ENCODE results near the gene RAB17. TPM values are rescaled to one million over a fixed set of nuclear protein-coding genes. Genes with fewer than 3 reads are reported as not detected.
"Not testable (repeated sequence)": the region's sequence is repeated elsewhere in the genome, so short reads cannot be mapped to it uniquely, and the experiment has no call there.

The RAB17 gene
- total and polyA plus RNA-seq, 8 donors = 19.2 to 130 (median 30.7) TPM

DNA sequence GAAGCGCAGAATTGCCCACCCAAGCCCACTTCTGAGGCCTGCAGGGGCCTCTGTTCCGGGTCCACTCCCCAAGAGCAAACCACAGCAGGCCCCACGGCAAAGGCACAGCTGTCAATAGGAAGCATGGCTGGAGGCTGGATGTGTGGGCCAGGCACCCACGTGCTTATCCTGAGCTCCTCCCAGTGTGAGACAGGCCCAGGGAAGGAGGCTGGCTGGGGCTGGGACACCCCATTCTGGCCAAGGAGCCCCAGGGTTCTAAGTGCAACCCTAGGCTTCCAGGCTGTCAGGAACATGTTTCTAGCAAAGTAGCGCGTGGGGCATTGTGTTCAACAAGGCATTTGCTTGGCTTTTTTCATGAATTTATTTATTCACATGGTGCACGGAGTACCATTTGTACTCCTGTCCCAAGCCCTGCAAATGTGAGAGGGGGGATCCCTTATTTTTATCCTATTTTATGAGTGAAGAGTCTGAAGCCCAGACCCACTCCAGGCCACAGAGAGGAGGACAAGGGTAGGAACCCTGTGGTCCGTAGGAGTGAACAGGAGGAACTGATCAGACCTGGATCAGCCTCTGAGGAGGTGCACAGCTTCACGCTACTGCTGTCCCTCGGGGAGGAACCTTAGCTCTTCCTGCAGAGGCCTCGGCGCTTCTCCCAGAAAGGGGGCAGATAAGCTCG lies 6.1 kb upstream of the RAB17 start:
- Histone ChIP-seq H3K9me3 (no peaks in the 10 kb centered on the region), H3K4me1 (peaks cover 12 to 15% (median 15%) of the 10 kb centered on the region in 3 donors), H3K4me3 (no peak overlapping the region), H3K27ac (no peak overlapping the region), H3K36me3 (no peaks in the 10 kb centered on the region), H3K27me3 (no peaks in the 10 kb centered on the region)
- TF ChIP-seq CTCF (IDR thresholded peaks at IDR 0.05) = no peak
- WGBS, 2 donors = 93 to 96% methylated on average over 13 of the region's 13 CpGs
- intact Hi-C loops (cut with DNase I) = no loop called here
- ATAC-seq = no peak
- FAIRE-seq = no peak
- peak in 1 of 6 donors; percentile 9 for DNase-seq

DNA sequence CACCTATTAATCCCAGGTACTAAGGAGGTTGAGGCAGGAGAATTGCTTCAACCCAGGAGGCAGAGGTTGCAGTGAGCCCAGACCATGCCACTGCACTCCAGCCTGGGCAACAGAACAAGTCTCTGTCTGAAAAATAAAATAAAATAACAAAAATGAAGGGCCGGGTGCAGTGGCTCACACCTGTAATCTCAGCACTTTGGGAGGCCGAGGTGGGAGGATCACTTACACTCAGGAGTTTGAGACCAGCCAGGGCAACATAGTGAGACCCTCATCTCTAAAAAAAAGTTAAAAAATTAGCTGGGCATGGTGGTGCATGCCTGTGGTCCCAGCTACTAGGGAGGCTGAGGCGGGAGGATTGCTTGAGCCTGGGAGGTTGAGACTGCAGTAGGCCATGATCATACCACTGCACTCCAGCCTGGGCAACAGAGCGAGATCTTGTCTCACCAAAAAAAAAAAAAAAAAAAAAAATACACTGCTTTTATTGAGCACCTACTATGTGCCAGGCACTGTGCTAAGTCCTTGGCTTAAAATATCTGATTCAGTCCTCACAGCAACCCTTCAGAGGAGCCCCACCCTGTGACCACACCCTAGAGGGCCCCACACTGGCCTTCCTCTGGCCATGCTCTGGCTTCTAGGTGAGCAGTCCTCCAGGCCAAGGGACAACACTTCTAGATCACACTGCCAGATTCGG lies 5.4 kb upstream of the RAB17 start:
- Histone ChIP-seq H3K27ac (peak overlapping the region in 2 of 4 donors; percentile 51 to 62), H3K4me1 (peaks cover 13 to 15% (median 15%) of the 10 kb centered on the region in 3 donors)
- H3K4me3 ChIP-seq; H3K36me3 ChIP-seq; FAIRE-seq; intact Hi-C loops (cut with DNase I); H3K9me3 ChIP-seq; H3K27me3 ChIP-seq; ATAC-seq: not testable (repeated sequence)
- peak in 1 of 6 donors; percentile 0 for DNase-seq
- 95% methylated on average over 4 to 5 of the region's 5 CpGs for WGBS, 2 donors

GRCh38 chr2:237594514-237594871 lies 4.0 kb upstream of the RAB17 start:
- H3K4me1 ChIP-seq = peaks cover 13 to 15% (median 15%) of the 10 kb centered on the region in 3 donors
- no peak overlapping the region for H3K4me3 ChIP-seq
- no peak for TF ChIP-seq CTCF (IDR thresholded peaks at IDR 0.05)
- 44 to 46% methylated on average over 5 of the region's 5 CpGs for WGBS, 2 donors
- intact Hi-C loops (cut with DNase I) = no loop called here
- ATAC-seq = no peak
- peak overlapping the region; percentile 15 to 62 (median 53) for H3K27ac ChIP-seq
- FAIRE-seq = no peak
- no peaks in the 10 kb centered on the region for H3K9me3 ChIP-seq
- peak in 1 of 6 donors; percentile 0 for DNase-seq
- H3K36me3 ChIP-seq = no peaks in the 10 kb centered on the region
- no peaks in the 10 kb centered on the region for H3K27me3 ChIP-seq

DNA sequence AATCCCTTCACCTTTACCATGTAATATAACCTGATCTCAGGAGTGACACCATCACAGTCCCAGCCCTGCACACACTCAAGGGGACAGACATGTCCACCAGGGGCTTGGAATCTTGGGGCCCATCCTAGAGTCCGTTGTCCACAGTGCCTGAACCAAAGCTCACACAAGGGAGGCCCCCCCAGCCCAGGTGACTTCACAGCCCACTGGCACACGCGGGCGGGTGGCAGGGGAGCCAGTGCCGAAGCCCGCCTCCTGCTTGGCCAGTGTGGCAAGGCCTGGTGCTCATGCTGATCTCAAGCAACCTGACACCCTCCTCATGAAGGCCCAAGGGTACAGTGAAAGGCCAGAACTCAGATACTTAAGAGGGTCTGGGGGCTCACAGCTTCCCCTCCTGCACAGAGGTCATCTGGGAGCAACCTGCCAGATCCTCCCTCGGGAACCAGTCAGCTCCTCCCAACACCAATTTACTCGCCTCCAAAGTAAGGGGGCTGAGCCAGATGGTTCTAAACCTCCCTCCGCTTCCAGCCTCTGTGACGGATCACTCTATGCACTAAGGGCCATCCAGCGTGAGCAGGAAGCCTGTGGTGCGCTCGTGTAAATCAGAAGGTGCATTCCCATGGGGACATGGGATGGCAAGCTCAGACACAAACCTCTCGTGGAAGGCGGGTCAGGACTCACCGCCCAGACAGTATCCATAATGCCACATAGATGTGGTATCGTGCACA lies 3.2 kb upstream of the RAB17 start:
- TF ChIP-seq CTCF (IDR thresholded peaks at IDR 0.05) = no peak
- 94 to 95% methylated on average over 17 of the region's 17 CpGs for WGBS, 2 donors
- intact Hi-C loops (cut with DNase I) = no loop called here
- Histone ChIP-seq H3K27me3 (no peaks in the 10 kb centered on the region), H3K4me1 (peaks cover 18 to 22% (median 20%) of the 10 kb centered on the region in 3 donors), H3K4me3 (no peak overlapping the region), H3K27ac (no peak overlapping the region), H3K9me3 (no peaks in the 10 kb centered on the region), H3K36me3 (no peaks in the 10 kb centered on the region)
- FAIRE-seq (no peak), ATAC-seq (no peak), DNase-seq (peak in 1 of 6 donors; percentile 21)

- H3K36me3 ChIP-seq = no peaks in the 10 kb centered on the region
- no peak overlapping the region for H3K27ac ChIP-seq
- ATAC-seq (no peak), DNase-seq (peak in 1 of 6 donors; percentile 10), FAIRE-seq (no peak)
- WGBS, 2 donors = 93 to 95% methylated on average over 10 of the region's 10 CpGs
- peaks cover 18 to 27% (median 23%) of the 10 kb centered on the region in 3 donors for H3K4me1 ChIP-seq
- H3K4me3 ChIP-seq = no peak overlapping the region
- H3K9me3 ChIP-seq = no peaks in the 10 kb centered on the region
- no peak for TF ChIP-seq CTCF (IDR thresholded peaks at IDR 0.05)
- H3K27me3 ChIP-seq = no peaks in the 10 kb centered on the region
- intact Hi-C loops (cut with DNase I) = no loop called here
Measured at GRCh38 chr2:237593036-237593435, 2.5 kb upstream of the RAB17 start.

Data from pancreas (tissue), 10 donors.